Immature natural killer cell (primary cell): Measurements from ENCODE around the gene DOCK1. TPM values are rescaled to one million over a fixed set of nuclear protein-coding genes. Genes with fewer than 3 reads are reported as not detected.

ENCODE experiments used
- DNase-seq, 3 donors: peaks; one replicate each; pipeline ENCODE4 v3.0.0; 2022; ENCODE audit warnings: mixed read lengths in 1 of 3
- H3K27ac Mint-ChIP-seq, 6 donors: one replicate each; pipeline ENCODE4 v1.8.0; 2020; ENCODE audit warnings: mixed read lengths in 6 of 6, mild to moderate bottlenecking in 5 of 6, inconsistent platforms in 4 of 6, moderate library complexity in 3 of 6
- H3K27me3 Mint-ChIP-seq, 3 donors: one replicate each; pipeline ENCODE4 v1.8.0; 2020 to 2021; ENCODE audit warnings: low read depth in 3 of 3, mild to moderate bottlenecking in 3 of 3, mixed read lengths in 3 of 3, moderate library complexity in 3 of 3, inconsistent platforms in 1 of 3
- H3K36me3 Mint-ChIP-seq, 3 donors: one replicate each; pipeline ENCODE4 v1.8.0; 2020; ENCODE audit warnings: mixed read lengths in 3 of 3, inconsistent platforms in 2 of 3, mild to moderate bottlenecking in 2 of 3
- H3K4me1 Mint-ChIP-seq, 2 donors: one replicate each; pipeline ENCODE4 v1.8.0; 2020; ENCODE audit warnings: inconsistent platforms in 2 of 2, mild to moderate bottlenecking in 2 of 2, mixed read lengths in 2 of 2, moderate library complexity in 1 of 2
- H3K4me3 Mint-ChIP-seq, 5 donors: one replicate each; pipeline ENCODE4 v1.8.0; 2020; ENCODE audit warnings: mild to moderate bottlenecking in 5 of 5, mixed read lengths in 5 of 5, inconsistent platforms in 3 of 5, moderate library complexity in 3 of 5
- H3K9me3 Mint-ChIP-seq, 6 donors: one replicate each; pipeline ENCODE4 v1.8.0; 2020; ENCODE audit warnings: mild to moderate bottlenecking in 6 of 6, mixed read lengths in 6 of 6, inconsistent platforms in 4 of 6, moderate library complexity in 3 of 6
- polyA plus RNA-seq, 3 donors: library from polyadenylated mRNA; unstranded; fragments of 300-500 nt; fragmentation: Illumina TruSeq; gene quantifications; one replicate each; pipeline ENCODE4 v1.2.3, GENCODE V29; 2021

The DOCK1 gene
- polyA plus RNA-seq, 3 donors from 2014 or later: 0.37 TPM; not detected in 2

- Mint-ChIP-seq H3K27me3 (peaks cover 0 to 3% (median 0%) of the 10 kb centered on the region in 3 donors), H3K4me1 (no peaks in the 10 kb centered on the region), H3K27ac (no peak overlapping the region), H3K9me3 (peaks cover 0 to 4% (median 0%) of the 10 kb centered on the region in 6 donors), H3K4me3 (no peak overlapping the region), H3K36me3 (no peaks in the 10 kb centered on the region)
- no peak for DNase-seq
Observed at GRCh38 chr10:126924180-126924914, 19.1 kb downstream of the DOCK1 start.

GRCh38 chr10:126924915-126925300 lies 19.7 kb downstream of the DOCK1 start:
- no peak for DNase-seq
- peaks cover 0 to 4% (median 0%) of the 10 kb centered on the region in 6 donors for H3K9me3 Mint-ChIP-seq
- no peak overlapping the region for H3K27ac Mint-ChIP-seq
- no peak overlapping the region for H3K4me3 Mint-ChIP-seq
- H3K36me3 Mint-ChIP-seq: no peaks in the 10 kb centered on the region
- H3K4me1 Mint-ChIP-seq: no peaks in the 10 kb centered on the region
- H3K27me3 Mint-ChIP-seq: peaks cover 0 to 3% (median 0%) of the 10 kb centered on the region in 3 donors

- Mint-ChIP-seq H3K27me3 (peaks cover 0 to 3% (median 2%) of the 10 kb centered on the region in 3 donors), H3K27ac (no peak overlapping the region), H3K4me3 (no peak overlapping the region), H3K9me3 (peaks cover 0 to 4% (median 0%) of the 10 kb centered on the region in 6 donors), H3K36me3 (no peaks in the 10 kb centered on the region), H3K4me1 (no peaks in the 10 kb centered on the region)
- DNase-seq: no peak
Observed at GRCh38 chr10:126926568-126926967, 21.3 kb downstream of the DOCK1 start.

DNA sequence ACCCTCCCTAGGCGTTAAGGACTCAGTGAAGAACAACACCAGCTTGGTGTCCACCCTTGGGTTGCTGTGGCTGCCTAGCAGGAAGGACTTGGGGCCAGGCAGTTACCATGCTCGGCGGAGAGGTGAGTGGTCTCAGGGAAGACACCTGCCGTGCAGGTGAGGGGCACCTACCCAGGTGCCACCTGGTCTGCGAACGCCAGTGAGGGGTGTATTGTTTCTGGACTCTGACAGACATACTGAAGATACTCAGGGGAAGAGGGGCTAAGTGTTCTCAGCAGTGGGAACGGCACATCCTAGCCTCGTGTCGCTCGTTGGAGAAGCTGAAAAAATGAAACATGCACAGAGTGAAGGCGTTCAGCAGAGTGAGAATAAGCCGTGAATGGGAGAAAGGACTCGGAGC lies 22.6 kb downstream of the DOCK1 start:
- Mint-ChIP-seq H3K4me1 (no peaks in the 10 kb centered on the region), H3K9me3 (peaks cover 0 to 4% (median 0%) of the 10 kb centered on the region in 6 donors), H3K4me3 (no peak overlapping the region), H3K27me3 (peaks cover 0 to 2% (median 0%) of the 10 kb centered on the region in 3 donors), H3K27ac (no peak overlapping the region), H3K36me3 (no peaks in the 10 kb centered on the region)
- DNase-seq: no peak

- H3K9me3 Mint-ChIP-seq: peaks cover 0 to 4% (median 0%) of the 10 kb centered on the region in 6 donors
- no peak overlapping the region for H3K27ac Mint-ChIP-seq
- no peaks in the 10 kb centered on the region for H3K36me3 Mint-ChIP-seq
- H3K4me3 Mint-ChIP-seq: no peak overlapping the region
- no peak for DNase-seq
- no peaks in the 10 kb centered on the region for H3K4me1 Mint-ChIP-seq
- H3K27me3 Mint-ChIP-seq: peaks cover 0 to 2% (median 0%) of the 10 kb centered on the region in 3 donors
Observed at GRCh38 chr10:126928274-126928673, 23.0 kb downstream of the DOCK1 start.

- H3K4me1 Mint-ChIP-seq: no peaks in the 10 kb centered on the region
- H3K9me3 Mint-ChIP-seq: peaks cover 0 to 4% (median 0%) of the 10 kb centered on the region in 6 donors
- H3K27ac Mint-ChIP-seq: no peak overlapping the region
- DNase-seq: no peak
- H3K36me3 Mint-ChIP-seq: no peaks in the 10 kb centered on the region
- H3K27me3 Mint-ChIP-seq: peaks cover 0 to 2% (median 0%) of the 10 kb centered on the region in 3 donors
- H3K4me3 Mint-ChIP-seq: no peak overlapping the region
Observed at GRCh38 chr10:126929391-126929790, 24.2 kb downstream of the DOCK1 start.

DNA sequence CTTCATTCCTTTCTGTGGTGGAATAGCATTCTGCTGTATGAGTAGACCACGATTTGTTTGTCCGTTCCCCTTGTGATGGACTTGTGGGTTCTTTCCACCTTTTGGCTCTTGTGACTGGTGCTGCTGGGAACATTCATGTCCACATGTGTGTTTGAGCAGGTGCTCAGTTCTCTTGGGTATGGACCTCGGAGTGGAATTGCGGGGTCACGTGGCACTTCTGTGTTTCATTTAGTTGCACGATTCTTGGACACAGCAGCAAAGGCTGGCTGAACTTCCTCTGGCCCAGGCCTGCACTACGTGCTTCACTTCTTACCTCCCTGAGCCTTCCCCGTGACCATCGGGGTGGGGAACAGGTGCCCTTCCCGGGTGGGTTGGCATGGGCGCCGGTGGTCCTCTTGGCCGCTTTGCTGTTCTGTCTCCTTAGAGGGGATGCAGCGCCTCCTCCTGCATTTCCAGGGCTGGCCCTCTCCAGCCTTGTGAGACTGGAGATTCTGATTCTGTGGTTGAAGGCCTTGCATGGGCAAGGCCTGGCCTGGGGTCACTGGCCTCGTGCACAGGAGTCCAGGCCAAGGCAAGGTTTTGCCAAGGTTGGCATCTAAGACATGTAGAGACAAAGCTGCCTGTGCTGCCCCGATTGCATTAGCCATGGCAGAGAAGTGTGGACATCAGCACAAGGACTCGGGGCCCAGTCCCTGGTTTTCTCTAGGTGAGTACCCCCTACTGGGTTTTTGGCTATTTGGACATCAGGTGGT lies 25.1 kb downstream of the DOCK1 start:
- H3K9me3 Mint-ChIP-seq: peaks cover 0 to 4% (median 0%) of the 10 kb centered on the region in 6 donors
- H3K27ac Mint-ChIP-seq: no peak overlapping the region
- no peak for DNase-seq
- peaks cover 0 to 2% (median 0%) of the 10 kb centered on the region in 3 donors for H3K27me3 Mint-ChIP-seq
- H3K36me3 Mint-ChIP-seq: no peaks in the 10 kb centered on the region
- H3K4me1 Mint-ChIP-seq: no peaks in the 10 kb centered on the region
- no peak overlapping the region for H3K4me3 Mint-ChIP-seq

GRCh38 chr10:126930883-126931503 lies 25.8 kb downstream of the DOCK1 start:
- peaks cover 0 to 2% (median 0%) of the 10 kb centered on the region in 3 donors for H3K27me3 Mint-ChIP-seq
- no peaks in the 10 kb centered on the region for H3K4me1 Mint-ChIP-seq
- H3K4me3 Mint-ChIP-seq: no peak overlapping the region
- DNase-seq: no peak
- H3K9me3 Mint-ChIP-seq: peaks cover 0 to 2% (median 0%) of the 10 kb centered on the region in 6 donors
- H3K27ac Mint-ChIP-seq: no peak overlapping the region
- H3K36me3 Mint-ChIP-seq: no peaks in the 10 kb centered on the region

DNA sequence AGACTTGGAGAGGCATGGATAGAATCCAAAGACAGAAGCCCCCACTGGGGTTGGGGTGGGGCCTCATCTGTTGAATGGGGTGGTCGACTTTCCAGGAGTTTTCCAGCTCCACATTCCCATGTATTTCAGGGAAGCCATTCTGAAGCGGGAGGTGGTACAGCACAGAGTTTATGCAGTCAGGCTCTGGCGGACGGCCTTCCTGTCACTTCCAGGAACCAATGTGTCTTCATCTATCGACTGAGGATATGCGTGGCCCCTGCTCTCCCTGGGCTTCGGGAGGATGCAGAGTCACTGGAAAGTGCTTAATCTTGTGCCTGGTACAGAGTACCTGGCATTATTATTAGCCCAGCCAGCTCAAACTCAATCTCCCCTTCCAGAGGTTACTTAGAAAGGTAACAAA lies 26.3 kb downstream of the DOCK1 start:
- no peak for DNase-seq
- Mint-ChIP-seq H3K36me3 (no peaks in the 10 kb centered on the region), H3K9me3 (no peaks in the 10 kb centered on the region), H3K27ac (no peak overlapping the region), H3K4me3 (no peak overlapping the region), H3K27me3 (peaks cover 0 to 2% (median 0%) of the 10 kb centered on the region in 3 donors), H3K4me1 (no peaks in the 10 kb centered on the region)

GRCh38 chr10:126932516-126932915 lies 27.3 kb downstream of the DOCK1 start:
- no peaks in the 10 kb centered on the region for H3K36me3 Mint-ChIP-seq
- no peak overlapping the region for H3K27ac Mint-ChIP-seq
- DNase-seq: no peak
- no peaks in the 10 kb centered on the region for H3K9me3 Mint-ChIP-seq
- no peak overlapping the region for H3K4me3 Mint-ChIP-seq
- H3K27me3 Mint-ChIP-seq: peaks cover 0 to 2% (median 2%) of the 10 kb centered on the region in 3 donors
- H3K4me1 Mint-ChIP-seq: no peaks in the 10 kb centered on the region

DNA sequence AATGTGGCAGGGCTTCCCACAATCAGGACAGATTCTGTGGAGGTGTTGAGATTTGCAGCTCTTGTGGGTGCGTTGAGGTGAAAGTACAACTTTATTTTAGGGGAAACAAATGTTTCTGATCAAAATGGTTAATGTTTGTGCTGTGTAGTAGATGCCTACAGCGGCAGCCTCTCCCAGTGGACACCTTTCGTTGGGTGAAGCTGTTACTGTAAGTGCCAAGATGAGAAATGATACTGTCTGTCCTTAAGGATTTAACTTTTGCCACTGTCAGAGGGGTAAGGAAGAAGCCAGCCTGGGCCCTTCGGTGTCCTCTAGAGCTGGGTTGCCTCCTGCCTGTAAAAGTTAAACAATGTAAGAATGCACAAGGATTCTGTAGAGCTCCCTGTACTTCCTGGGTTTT lies 27.9 kb downstream of the DOCK1 start:
- DNase-seq: no peak
- H3K4me1 Mint-ChIP-seq: no peaks in the 10 kb centered on the region
- H3K36me3 Mint-ChIP-seq: no peaks in the 10 kb centered on the region

DNA sequence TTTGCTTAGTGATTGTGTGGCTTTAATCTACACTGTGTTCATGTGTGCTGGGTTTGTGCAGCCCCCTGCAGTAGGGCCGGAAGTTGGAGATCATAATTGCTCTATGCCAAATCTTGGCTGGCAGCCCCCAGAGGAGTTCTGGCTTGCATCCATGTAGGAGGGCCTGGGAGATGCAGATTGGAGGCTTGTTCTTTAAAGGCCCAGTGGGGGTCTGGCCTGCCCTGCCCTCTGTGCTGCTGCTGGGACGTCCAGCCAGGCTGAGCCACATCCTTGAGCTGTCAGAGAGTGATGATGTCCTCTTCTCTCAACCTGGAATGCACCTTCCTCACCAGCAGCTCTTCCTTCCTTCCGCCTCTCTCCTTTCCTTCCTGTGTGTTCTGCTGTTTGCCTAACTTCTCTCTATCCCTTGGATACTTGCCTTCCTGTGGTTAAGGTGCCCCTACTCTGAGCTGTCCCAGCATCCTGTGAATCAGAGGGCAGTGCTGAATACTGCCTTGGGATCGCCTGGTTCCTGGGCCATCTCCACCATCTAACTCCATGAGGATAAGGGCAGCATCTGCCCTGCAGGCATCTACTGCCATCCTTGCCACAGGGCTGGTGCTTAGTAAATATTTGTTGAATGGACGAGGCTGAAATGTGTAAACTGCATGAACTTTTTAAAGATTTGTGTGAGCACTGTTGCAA lies 30.2 kb downstream of the DOCK1 start:
- no peaks in the 10 kb centered on the region for H3K4me1 Mint-ChIP-seq
- peaks cover 0 to 4% (median 0%) of the 10 kb centered on the region in 6 donors for H3K9me3 Mint-ChIP-seq
- no peak overlapping the region for H3K27ac Mint-ChIP-seq
- no peak overlapping the region for H3K4me3 Mint-ChIP-seq
- no peak for DNase-seq
- no peaks in the 10 kb centered on the region for H3K36me3 Mint-ChIP-seq
- H3K27me3 Mint-ChIP-seq: peaks cover 0 to 2% (median 0%) of the 10 kb centered on the region in 3 donors

More for the DNA sequence above, 27.9 kb downstream of the DOCK1 start:
- no peaks in the 10 kb centered on the region for H3K9me3 Mint-ChIP-seq
- H3K27ac Mint-ChIP-seq: no peak overlapping the region
- no peak overlapping the region for H3K4me3 Mint-ChIP-seq
- peaks cover 0 to 2% (median 2%) of the 10 kb centered on the region in 3 donors for H3K27me3 Mint-ChIP-seq

DNA sequence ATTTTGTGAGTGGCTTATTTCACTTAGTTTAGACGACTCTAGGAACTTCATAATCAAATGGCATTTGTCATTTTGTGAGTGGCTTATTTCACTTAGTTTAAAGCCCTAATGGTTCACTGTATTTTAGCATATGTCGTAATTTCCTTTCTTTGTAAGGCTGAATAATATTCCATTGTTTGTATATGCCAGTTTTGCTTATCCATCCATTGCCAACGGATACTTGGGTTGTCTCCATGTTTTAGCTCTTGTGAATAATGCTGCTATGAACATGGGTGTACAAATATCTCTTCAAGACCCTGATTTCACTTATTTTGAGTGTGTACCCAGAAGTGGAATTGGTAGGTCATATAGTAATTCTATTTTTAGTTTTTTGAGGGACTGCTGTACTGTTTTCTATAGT lies 31.8 kb downstream of the DOCK1 start:
- H3K27me3 Mint-ChIP-seq: peaks cover 0 to 2% (median 0%) of the 10 kb centered on the region in 3 donors
- no peaks in the 10 kb centered on the region for H3K4me1 Mint-ChIP-seq
- DNase-seq: no peak
- no peaks in the 10 kb centered on the region for H3K36me3 Mint-ChIP-seq
- no peak overlapping the region for H3K4me3 Mint-ChIP-seq
- no peak overlapping the region for H3K27ac Mint-ChIP-seq
- H3K9me3 Mint-ChIP-seq: peaks cover 0 to 4% (median 0%) of the 10 kb centered on the region in 6 donors
